Keratinocyte (primary cell): ENCODE data around the gene CATSPER4. TPM values are rescaled to one million over a fixed set of nuclear protein-coding genes. Genes with fewer than 3 reads are reported as not detected.

Source experiments
- DNase-seq: peaks from one replicate; pipeline ENCODE4 v3.0.0-alpha.2; 2011; ENCODE audit warnings: low read depth, missing footprints, low spot score
- FAIRE-seq: peaks from 2 replicates; lab custom pipeline; 2011; peaks lifted over from hg19 to GRCh38; lab: Jason Lieb, UNC
- H2AFZ ChIP-seq: 2 replicates; pipeline ENCODE4 v1.6.0; 2012; ENCODE audit warnings: low read length, control low read depth, inconsistent platforms; ENCODE audit not compliant: control insufficient read depth
- H3K27ac ChIP-seq: 2 replicates; pipeline ENCODE4 v1.5.1; 2011; ENCODE audit warnings: low read length; ENCODE audit not compliant: control insufficient read depth, insufficient read depth
- H3K27me3 ChIP-seq: 3 replicates; pipeline ENCODE4 v1.6.0; 2011; ENCODE audit warnings: low read length; ENCODE audit not compliant: control insufficient read depth, insufficient read depth; ENCODE audit errors: extremely low read depth
- H3K36me3 ChIP-seq, 2 experiments: 2 replicates in 1 of 2; 3 replicates in 1 of 2; pipeline ENCODE4 v1.5.1; 2011; ENCODE audit warnings: low read length in 2 of 2, mild to moderate bottlenecking in 1 of 2; ENCODE audit not compliant: control insufficient read depth in 2 of 2, insufficient read depth in 2 of 2; ENCODE audit errors: extremely low read depth in 1 of 2
- H3K4me1 ChIP-seq: 3 replicates; pipeline ENCODE4 v1.5.1; 2011; ENCODE audit warnings: low read length; ENCODE audit not compliant: control insufficient read depth, insufficient read depth; ENCODE audit errors: extremely low read depth
- H3K4me2 ChIP-seq: 3 replicates; pipeline ENCODE4 v1.6.0; 2011; ENCODE audit warnings: low read depth, low read length; ENCODE audit not compliant: control insufficient read depth, insufficient read depth; ENCODE audit errors: extremely low read depth
- H3K4me3 ChIP-seq, 3 experiments: fragments of 200-600 bp in 1 of 3; sonication (generic) in 1 of 3; 2 replicates in 2 of 3; 3 replicates in 1 of 3; pipeline ENCODE4 v1.5.1; 2011 to 2016; ENCODE audit warnings: low read length in 3 of 3, mild to moderate bottlenecking in 3 of 3, control low read depth in 2 of 3, inconsistent platforms in 1 of 3, low read depth in 1 of 3, mixed read lengths in 1 of 3, mixed run types in 1 of 3, moderate library complexity in 1 of 3; ENCODE audit not compliant: control insufficient read depth in 2 of 3, insufficient read depth in 2 of 3; ENCODE audit errors: extremely low read depth in 1 of 3
- H3K79me2 ChIP-seq: 2 replicates; pipeline ENCODE4 v1.6.0; 2012; ENCODE audit warnings: low read length; ENCODE audit not compliant: control insufficient read depth, insufficient read depth
- H3K9ac ChIP-seq: 3 replicates; pipeline ENCODE4 v1.6.0; 2011; ENCODE audit warnings: low read length; ENCODE audit not compliant: control insufficient read depth, insufficient read depth; ENCODE audit errors: extremely low read depth
- H3K9me1 ChIP-seq: 3 replicates; pipeline ENCODE4 v1.6.0; 2011; ENCODE audit warnings: low read length; ENCODE audit not compliant: control insufficient read depth, insufficient read depth; ENCODE audit errors: extremely low read depth
- H3K9me3 ChIP-seq: 2 replicates; pipeline ENCODE4 v1.5.1; 2012; ENCODE audit warnings: low read depth, low read length; ENCODE audit not compliant: control insufficient read depth
- H4K20me1 ChIP-seq: 3 replicates; pipeline ENCODE4 v1.6.0; 2011; ENCODE audit warnings: low read length; ENCODE audit not compliant: control insufficient read depth, insufficient read depth; ENCODE audit errors: extremely low read depth
- EZH2 ChIP-seq: IDR thresholded peaks from one replicate; pipeline ENCODE4 v1.6.1; 2012; ENCODE audit warnings: inconsistent platforms, mild to moderate bottlenecking, low read length, moderate library complexity
- dilution Hi-C: fragments of 300-500 bp; cut with MboI; formaldehyde crosslinking; loops from one replicate; pipeline ENCODE4 v1.7.0; 2020; ENCODE audit warnings: low sequenced_read_pairs; ENCODE audit not compliant: extremely low pct_ligation_motif_present
- polyA plus RNA-seq, 5 experiments: library from polyadenylated mRNA; depleted of rRNA in 3 of 5; stranded (reverse) in 3 of 5; stranded (forward) in 1 of 5; unstranded in 1 of 5; fragments of >200 nt; gene quantifications; 1 replicate in 1 of 5; 2 replicates in 3 of 5; 3 replicates in 1 of 5; pipeline versions ENCODE4 v1.2.1 to v1.2.3, GENCODE V29; 2011 to 2012; ENCODE audit warnings: missing spikeins in 2 of 5, low read depth in 1 of 5, low replicate concordance in 1 of 5
- TF ChIP-seq, protein P1 (sequence below), 3 experiments: IDR thresholded peaks in 1 of 3; conservative IDR thresholded peaks in 1 of 3; optimal IDR thresholded peaks in 1 of 3; 2 replicates in 2 of 3; 3 replicates in 1 of 3; pipeline versions ENCODE3 to v1.5.1; 2011; ENCODE audit warnings: low read length in 3 of 3, mild to moderate bottlenecking in 3 of 3, moderate library complexity in 2 of 3, control low read depth in 1 of 3, inconsistent platforms in 1 of 3; ENCODE audit not compliant: insufficient read depth in 2 of 3; ENCODE audit errors: extremely low read depth in 1 of 3

Gene CATSPER4
- polyA plus RNA-seq, 1 donor (not counting 4 experiments of a cell fraction or from before 2014, with no cell fraction given), result 0.04 TPM

DNA sequence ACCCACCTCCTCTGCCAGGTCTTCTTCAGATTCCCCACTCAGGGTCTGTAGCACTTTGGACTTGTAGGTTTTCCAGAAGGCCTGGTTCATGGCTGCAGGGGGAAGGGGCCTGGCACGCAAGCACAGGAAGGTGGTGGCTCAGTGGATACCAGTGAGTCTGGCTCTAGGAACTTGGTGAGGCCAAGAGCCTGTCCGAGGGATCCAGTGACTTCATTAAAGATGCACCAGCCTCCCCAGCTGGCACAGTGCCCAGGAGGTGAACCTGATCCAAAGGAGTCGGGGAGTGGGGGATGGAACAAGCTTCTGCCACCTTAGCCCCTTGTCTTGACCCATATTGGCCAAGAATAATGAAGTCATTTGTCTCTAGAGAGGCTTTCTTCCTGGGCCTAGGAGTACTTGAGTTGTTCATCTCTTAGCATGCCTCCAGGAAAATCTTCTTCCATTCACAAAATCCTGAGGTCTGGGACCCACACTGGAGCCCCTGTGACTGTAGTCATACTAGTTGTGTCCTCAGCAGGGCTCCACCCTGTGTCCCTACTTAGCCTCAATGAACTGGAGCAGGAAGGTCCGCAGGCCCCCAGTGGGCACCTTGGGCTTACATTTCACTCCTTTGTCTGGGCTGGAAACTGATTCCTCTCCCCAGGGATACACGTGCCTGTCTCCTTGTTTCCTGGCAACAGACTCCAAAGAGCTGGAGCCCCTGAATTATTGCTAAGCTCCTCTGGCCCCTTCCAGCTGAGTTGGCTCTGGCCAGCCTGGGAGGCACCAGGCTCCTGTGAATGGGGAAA, 21.8 kb upstream of the CATSPER4 start, which contains the start of gene C1orf232:
TSS of gene C1orf232 (minus strand) at position 554 of the 788 bp plus-strand sequence. CDS start at position 90, 464 bp downstream.
- Histone ChIP-seq H3K36me3 (peaks cover 0 to 10% of the 10 kb centered on the region in 2 experiments), H3K9me1 (no peaks in the 10 kb centered on the region), H2AFZ (peak within 1 kb of the TSS; percentile 85), H3K9me3 (no peaks in the 10 kb centered on the region), H3K4me3 (peak within 1 kb of the TSS; percentile 64 to 94 (median 80)), H3K4me1 (peaks cover 11% of the 10 kb centered on the region), H3K4me2 (peak within 1 kb of the TSS; percentile 78), H3K79me2 (peaks cover 17% of the 10 kb centered on the region), H4K20me1 (no peaks in the 10 kb centered on the region), H3K27ac (peak within 1 kb of the TSS; percentile 60), H3K27me3 (no peaks in the 10 kb centered on the region), H3K9ac (peak within 1 kb of the TSS; percentile 89)
- DNase-seq (no peak), FAIRE-seq (no peak)
- TF ChIP-seq, protein P1, sequence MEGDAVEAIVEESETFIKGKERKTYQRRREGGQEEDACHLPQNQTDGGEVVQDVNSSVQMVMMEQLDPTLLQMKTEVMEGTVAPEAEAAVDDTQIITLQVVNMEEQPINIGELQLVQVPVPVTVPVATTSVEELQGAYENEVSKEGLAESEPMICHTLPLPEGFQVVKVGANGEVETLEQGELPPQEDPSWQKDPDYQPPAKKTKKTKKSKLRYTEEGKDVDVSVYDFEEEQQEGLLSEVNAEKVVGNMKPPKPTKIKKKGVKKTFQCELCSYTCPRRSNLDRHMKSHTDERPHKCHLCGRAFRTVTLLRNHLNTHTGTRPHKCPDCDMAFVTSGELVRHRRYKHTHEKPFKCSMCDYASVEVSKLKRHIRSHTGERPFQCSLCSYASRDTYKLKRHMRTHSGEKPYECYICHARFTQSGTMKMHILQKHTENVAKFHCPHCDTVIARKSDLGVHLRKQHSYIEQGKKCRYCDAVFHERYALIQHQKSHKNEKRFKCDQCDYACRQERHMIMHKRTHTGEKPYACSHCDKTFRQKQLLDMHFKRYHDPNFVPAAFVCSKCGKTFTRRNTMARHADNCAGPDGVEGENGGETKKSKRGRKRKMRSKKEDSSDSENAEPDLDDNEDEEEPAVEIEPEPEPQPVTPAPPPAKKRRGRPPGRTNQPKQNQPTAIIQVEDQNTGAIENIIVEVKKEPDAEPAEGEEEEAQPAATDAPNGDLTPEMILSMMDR (optimal IDR thresholded peaks at IDR 0.05 in 1 of 3, IDR thresholded peaks at IDR 0.05 in 1 of 3, conservative IDR thresholded peaks at IDR 0.05 in 1 of 3; ENCODE audit: extremely low read depth in 1 of 3, insufficient read depth in 2 of 3, low read length in 3 of 3), result no peak
- no peak for TF ChIP-seq EZH2
- dilution Hi-C loops, result no loop called here

- TF ChIP-seq, protein P1 (optimal IDR thresholded peaks at IDR 0.05 in 1 of 3, IDR thresholded peaks at IDR 0.05 in 1 of 3, conservative IDR thresholded peaks at IDR 0.05 in 1 of 3; ENCODE audit: extremely low read depth in 1 of 3, insufficient read depth in 2 of 3, low read length in 3 of 3), result no peak
- TF ChIP-seq EZH2, result no peak
- no peak for DNase-seq
- Histone ChIP-seq H4K20me1 (no peaks in the 10 kb centered on the region), H3K9me3 (no peaks in the 10 kb centered on the region), H3K4me3 (peak overlapping the region in 1 of 3 experiments; percentile 80), H3K27ac (no peak overlapping the region), H2AFZ (peak overlapping the region; percentile 71), H3K4me1 (peaks cover 11% of the 10 kb centered on the region), H3K9me1 (no peaks in the 10 kb centered on the region), H3K9ac (peak overlapping the region; percentile 89), H3K4me2 (peak overlapping the region; percentile 78), H3K36me3 (peaks cover 0 to 10% of the 10 kb centered on the region in 2 experiments), H3K27me3 (no peaks in the 10 kb centered on the region), H3K79me2 (peaks cover 17% of the 10 kb centered on the region)
- FAIRE-seq, result no peak
- dilution Hi-C loops, result no loop called here
Observed at GRCh38 chr1:26169198-26169554, 21.2 kb upstream of the CATSPER4 start.
